Measurements from ENCODE around the gene ADGRG6. TPM values are rescaled to one million over a fixed set of nuclear protein-coding genes. Genes with fewer than 3 reads are reported as not detected.

The ADGRG6 gene
- total and polyA plus RNA-seq, 2 donors (not counting 1 experiment from before 2014, with no cell fraction given) = 0.03 TPM; not detected in 1

- TF ChIP-seq CTCF (IDR thresholded peaks at IDR 0.05) (no peak), EZH2 (IDR thresholded peaks at IDR 0.05; ENCODE audit: borderline replicate concordance, insufficient read depth, low read depth, low read length, poor library complexity, severe bottlenecking) (no peak)
- Mint-ChIP-seq H3K4me3 (no peak overlapping the region), H3K4me1 (no peaks in the 10 kb centered on the region), H3K9me3 (ENCODE audit: insufficient read depth) (no peaks in the 10 kb centered on the region), H3K27ac (no peak overlapping the region), H3K27me3 (no peaks in the 10 kb centered on the region)
- Histone ChIP-seq H3K27me3 (replicated peaks in 1 of 4; ENCODE audit: control extremely low read depth in 1 of 4, control insufficient read depth in 3 of 4, insufficient read depth in 4 of 4, low read length in 3 of 4) (no peaks in the 10 kb centered on the region), H3K4me3 (ENCODE audit: control extremely low read depth in 1 of 5, extremely low read depth in 1 of 5, insufficient read depth in 1 of 5, low read depth in 2 of 5, low read length in 4 of 5) (no peak overlapping the region), H4K20me1 (ENCODE audit: control insufficient read depth, insufficient read depth, low read length, poor library complexity, severe bottlenecking) (no peaks in the 10 kb centered on the region), H3K9me3 (ENCODE audit: control extremely low read depth in 1 of 3, control insufficient read depth in 2 of 3, insufficient read depth in 1 of 3, low read length in 2 of 3) (no peaks in the 10 kb centered on the region), H3K27ac (ENCODE audit: low read length in 2 of 2) (no peak overlapping the region), H3K79me2 (ENCODE audit: control insufficient read depth, insufficient read depth, low read length) (no peaks in the 10 kb centered on the region), H3K4me2 (replicated peaks; ENCODE audit: low read depth, low read length, poor library complexity, severe bottlenecking) (no peak overlapping the region), H2AFZ (ENCODE audit: insufficient read depth, low read depth, low read length, poor library complexity, severe bottlenecking) (no peak overlapping the region), H3K4me1 (ENCODE audit: control insufficient read depth in 2 of 2, insufficient read depth in 2 of 2, low read length in 2 of 2) (no peaks in the 10 kb centered on the region), H3K9ac (ENCODE audit: low read length) (no peak overlapping the region), H3K36me3 (replicated peaks in 1 of 2; ENCODE audit: control extremely low read depth in 1 of 2, control insufficient read depth in 1 of 2, extremely low read depth in 1 of 2, insufficient read depth in 2 of 2, low read length in 1 of 2) (no peaks in the 10 kb centered on the region)
- no peak for ATAC-seq (ENCODE audit: low read depth)
- no peak for DNase-seq
- no CpG with 5 or more reads among the region's 3 CpGs for WGBS (ENCODE audit: insufficient coverage)
- ChIA-PET POLR2A (no interaction called here), CTCF (no interaction called here)
- intact Hi-C loops (cut with micrococcal nuclease) = no loop called here
Measured at GRCh38 chr6:142321451-142321850, 19.6 kb downstream of the ADGRG6 start.

DNA sequence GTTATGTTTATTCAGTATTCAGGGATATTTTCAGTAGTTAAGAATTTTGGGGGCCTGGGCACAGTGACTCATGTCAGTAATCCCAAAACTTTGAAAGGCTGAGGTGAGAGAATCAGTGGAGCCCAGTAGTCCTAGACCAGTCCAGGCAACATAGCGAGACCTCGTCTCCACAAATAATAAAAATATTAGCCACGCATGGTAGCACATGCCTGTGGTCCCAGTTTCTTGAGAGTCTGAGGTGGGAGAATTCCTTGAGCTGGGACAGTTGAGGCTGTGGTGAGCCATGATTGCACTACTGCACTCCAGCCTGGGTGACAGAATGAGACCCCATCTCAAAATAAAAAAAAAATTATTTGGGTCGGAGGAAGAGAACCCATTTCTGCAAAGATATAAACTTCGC is 20.3 kb downstream of the ADGRG6 start:
- Histone ChIP-seq H3K27me3 (replicated peaks in 1 of 4; ENCODE audit: control extremely low read depth in 1 of 4, control insufficient read depth in 3 of 4, insufficient read depth in 4 of 4, low read length in 3 of 4) (no peaks in the 10 kb centered on the region), H3K4me3 (ENCODE audit: control extremely low read depth in 1 of 5, extremely low read depth in 1 of 5, insufficient read depth in 1 of 5, low read depth in 2 of 5, low read length in 4 of 5) (no peak overlapping the region), H3K4me2 (replicated peaks; ENCODE audit: low read depth, low read length, poor library complexity, severe bottlenecking) (no peak overlapping the region), H2AFZ (ENCODE audit: insufficient read depth, low read depth, low read length, poor library complexity, severe bottlenecking) (no peak overlapping the region), H3K79me2 (ENCODE audit: control insufficient read depth, insufficient read depth, low read length) (no peaks in the 10 kb centered on the region), H3K36me3 (replicated peaks in 1 of 2; ENCODE audit: control extremely low read depth in 1 of 2, control insufficient read depth in 1 of 2, extremely low read depth in 1 of 2, insufficient read depth in 2 of 2, low read length in 1 of 2) (no peaks in the 10 kb centered on the region), H3K9ac (ENCODE audit: low read length) (no peak overlapping the region), H3K27ac (ENCODE audit: low read length in 2 of 2) (no peak overlapping the region), H3K9me3 (ENCODE audit: control extremely low read depth in 1 of 3, control insufficient read depth in 2 of 3, insufficient read depth in 1 of 3, low read length in 2 of 3) (no peaks in the 10 kb centered on the region), H3K4me1 (ENCODE audit: control insufficient read depth in 2 of 2, insufficient read depth in 2 of 2, low read length in 2 of 2) (no peaks in the 10 kb centered on the region), H4K20me1 (ENCODE audit: control insufficient read depth, insufficient read depth, low read length, poor library complexity, severe bottlenecking) (no peaks in the 10 kb centered on the region)
- Mint-ChIP-seq H3K27me3 (no peaks in the 10 kb centered on the region), H3K27ac (no peak overlapping the region), H3K4me3 (no peak overlapping the region), H3K4me1 (no peaks in the 10 kb centered on the region), H3K9me3 (ENCODE audit: insufficient read depth) (no peaks in the 10 kb centered on the region)
- CTCF ChIA-PET = interaction anchor here (1.2 kb wide), 1 partner anchor 15 kb away, joined by 3 read pairs; no protein-coding TSS in a partner anchor
- 100% methylated on average over 2 of the region's 5 CpGs for WGBS (ENCODE audit: insufficient coverage)
- ATAC-seq (ENCODE audit: low read depth) (no peak), DNase-seq (no peak)
- POLR2A ChIA-PET = no interaction called here
- intact Hi-C loops (cut with micrococcal nuclease) = no loop called here
- TF ChIP-seq EZH2 (IDR thresholded peaks at IDR 0.05; ENCODE audit: borderline replicate concordance, insufficient read depth, low read depth, low read length, poor library complexity, severe bottlenecking) (no peak), CTCF (IDR thresholded peaks at IDR 0.05) (no peak)

All from B cell (primary cell).